BJ (cell line): ENCODE measurements around the gene CACNA1G. TPM values are rescaled to one million over a fixed set of nuclear protein-coding genes. Genes with fewer than 3 reads are reported as not detected.

Source experiments
- CTCF ChIA-PET: fragments of 350-600 bp; formaldehyde crosslinking; extraction: SDS; loops from one replicate; lab custom pipeline; 2021; ENCODE audit warnings: antibody characterized with exemption, inconsistent platforms; lab: Yijun Ruan, JAX
- POLR2A ChIA-PET: fragments of 300-600 bp; sonication (Branson Sonifier 250); formaldehyde crosslinking; extraction: SDS; loops from one replicate; lab custom pipeline; 2021; ENCODE audit warnings: antibody characterized with exemption; lab: Charles Lee
- DNase-seq: peaks from one replicate; pipeline ENCODE4 v3.0.0-alpha.2; 2011; ENCODE audit warnings: low read depth
- H3K27me3 ChIP-seq: 2 replicates; pipeline ENCODE4 v1.6.0; 2011; ENCODE audit warnings: low read length; ENCODE audit not compliant: control insufficient read depth, insufficient read depth
- H3K36me3 ChIP-seq: 2 replicates; pipeline ENCODE4 v1.5.1; 2011; ENCODE audit warnings: low read length; ENCODE audit not compliant: control insufficient read depth, insufficient read depth
- H3K4me3 ChIP-seq: 2 replicates; pipeline ENCODE4 v1.5.1; 2011; ENCODE audit warnings: low read depth, mild to moderate bottlenecking, control low read depth, low read length
- polyA plus RNA-seq: library from polyadenylated mRNA; depleted of rRNA; stranded (reverse); fragments of >200 nt; gene quantifications from 2 replicates; pipeline ENCODE4 v1.2.3, GENCODE V29; 2011
- TF ChIP-seq, protein P1 (sequence below): IDR thresholded peaks from 2 replicates; pipeline ENCODE4 v1.5.1; 2011; ENCODE audit warnings: low read depth, mild to moderate bottlenecking, control low read depth, inconsistent platforms, low read length, moderate library complexity; ENCODE audit not compliant: insufficient read depth

Gene CACNA1G
- polyA plus RNA-seq, 1 experiment, result 0.02 TPM

DNA sequence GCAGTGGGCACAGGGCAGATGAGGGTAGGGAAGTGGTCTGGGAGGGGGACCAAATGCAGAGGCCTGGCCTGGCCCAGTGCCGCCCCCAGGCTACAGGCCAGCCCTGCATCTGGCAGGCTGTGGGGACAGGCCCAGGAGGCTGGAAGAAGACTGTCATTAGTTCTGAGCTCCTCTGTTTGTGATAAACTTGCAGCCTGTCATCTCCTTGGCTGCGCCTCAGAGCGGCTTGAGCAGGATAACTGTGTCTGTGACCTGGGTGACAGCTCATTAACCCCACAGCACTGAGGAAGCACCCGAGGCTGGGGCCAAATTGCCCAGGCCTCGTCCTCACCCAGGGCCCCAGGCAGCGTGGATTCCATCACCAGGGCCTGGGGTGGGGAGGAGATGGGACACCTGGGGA lies 98.1 kb downstream of the CACNA1G start:
- ChIA-PET CTCF (no interaction called here), POLR2A (no interaction called here)
- Histone ChIP-seq H3K36me3 (peaks cover 13% of the 10 kb centered on the region), H3K27me3 (no peaks in the 10 kb centered on the region), H3K4me3 (no peak overlapping the region)
- DNase-seq, result no peak
- TF ChIP-seq, protein P1, sequence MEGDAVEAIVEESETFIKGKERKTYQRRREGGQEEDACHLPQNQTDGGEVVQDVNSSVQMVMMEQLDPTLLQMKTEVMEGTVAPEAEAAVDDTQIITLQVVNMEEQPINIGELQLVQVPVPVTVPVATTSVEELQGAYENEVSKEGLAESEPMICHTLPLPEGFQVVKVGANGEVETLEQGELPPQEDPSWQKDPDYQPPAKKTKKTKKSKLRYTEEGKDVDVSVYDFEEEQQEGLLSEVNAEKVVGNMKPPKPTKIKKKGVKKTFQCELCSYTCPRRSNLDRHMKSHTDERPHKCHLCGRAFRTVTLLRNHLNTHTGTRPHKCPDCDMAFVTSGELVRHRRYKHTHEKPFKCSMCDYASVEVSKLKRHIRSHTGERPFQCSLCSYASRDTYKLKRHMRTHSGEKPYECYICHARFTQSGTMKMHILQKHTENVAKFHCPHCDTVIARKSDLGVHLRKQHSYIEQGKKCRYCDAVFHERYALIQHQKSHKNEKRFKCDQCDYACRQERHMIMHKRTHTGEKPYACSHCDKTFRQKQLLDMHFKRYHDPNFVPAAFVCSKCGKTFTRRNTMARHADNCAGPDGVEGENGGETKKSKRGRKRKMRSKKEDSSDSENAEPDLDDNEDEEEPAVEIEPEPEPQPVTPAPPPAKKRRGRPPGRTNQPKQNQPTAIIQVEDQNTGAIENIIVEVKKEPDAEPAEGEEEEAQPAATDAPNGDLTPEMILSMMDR, result no peak

DNA sequence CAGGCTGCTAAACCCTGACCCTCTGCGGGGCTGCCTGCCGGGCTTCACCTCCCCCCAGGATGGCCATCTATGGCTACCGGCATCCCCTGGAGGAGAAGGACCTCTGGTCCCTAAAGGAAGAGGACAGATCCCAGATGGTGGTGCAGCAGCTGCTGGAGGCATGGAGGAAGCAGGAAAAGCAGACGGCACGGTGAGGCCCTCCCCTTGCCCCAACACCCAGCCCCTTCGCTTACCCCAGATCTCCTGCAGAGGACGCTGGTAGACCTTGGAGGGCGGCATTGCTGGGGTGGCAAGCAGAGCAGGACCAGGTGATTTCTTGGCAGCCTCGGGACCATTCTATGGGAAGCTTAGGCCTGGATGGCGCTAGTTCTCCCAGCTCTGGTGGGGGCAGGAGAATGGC lies 98.7 kb downstream of the CACNA1G start:
- no peak overlapping the region for H3K4me3 ChIP-seq
- peaks cover 13% of the 10 kb centered on the region for H3K36me3 ChIP-seq
- ChIA-PET CTCF (no interaction called here), POLR2A (no interaction called here)
- no peaks in the 10 kb centered on the region for H3K27me3 ChIP-seq
- TF ChIP-seq, protein P1, result no peak
- DNase-seq, result no peak

DNA sequence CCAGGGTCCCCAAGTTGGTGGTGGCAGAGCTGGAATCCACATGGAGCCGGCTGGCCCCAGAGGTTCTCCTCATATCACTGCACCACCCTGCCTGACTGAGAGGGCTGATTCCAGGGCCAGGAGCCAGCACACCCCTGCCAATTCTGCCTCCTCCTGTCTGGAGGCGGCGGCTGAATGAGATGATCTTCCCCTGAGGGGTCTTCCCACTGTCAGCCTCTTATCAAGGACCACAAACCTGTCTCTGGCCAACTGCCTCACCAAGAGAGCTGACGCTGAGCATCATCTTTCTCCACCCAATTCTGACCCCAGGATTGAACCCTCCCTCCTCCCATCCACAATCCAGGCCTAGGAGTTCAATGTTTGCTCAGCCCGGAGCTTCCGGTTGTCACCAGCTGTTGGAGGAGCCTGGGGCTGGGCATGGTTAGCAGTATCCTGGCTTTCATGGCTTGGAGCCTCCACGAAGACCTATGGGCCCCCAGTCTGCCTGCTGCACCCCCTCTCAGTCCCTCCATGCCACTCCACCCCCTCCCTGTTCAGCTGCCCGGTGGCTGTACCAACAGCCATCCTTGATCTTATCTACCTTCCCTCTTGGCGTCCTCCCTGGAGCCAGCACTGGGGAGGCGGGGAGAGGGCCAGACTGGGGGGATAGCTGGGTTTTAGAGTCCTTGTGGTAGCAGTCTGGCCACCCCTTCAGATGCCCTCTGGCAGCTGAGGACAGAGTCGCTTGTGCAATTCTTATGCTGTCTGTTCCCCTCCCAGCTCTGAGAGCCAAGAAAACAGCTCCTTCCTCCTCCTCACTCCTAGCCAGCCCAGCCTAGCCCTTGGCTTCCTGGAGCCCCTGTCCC lies 99.7 kb downstream of the CACNA1G start:
- ChIA-PET CTCF (interaction anchor here (0.8 to 1.5 kb wide), 7 partner anchors 13 to 34 kb away, joined by 3 to 8 read pairs (median 4); no protein-coding TSS in a partner anchor), POLR2A (interaction anchor here (0.9 kb wide), 1 partner anchor 8 kb away, joined by 3 read pairs; no protein-coding TSS in a partner anchor)
- peaks cover 13% of the 10 kb centered on the region for H3K36me3 ChIP-seq
- no peak for DNase-seq
- TF ChIP-seq, protein P1, result no peak
- no peak overlapping the region for H3K4me3 ChIP-seq
- H3K27me3 ChIP-seq, result no peaks in the 10 kb centered on the region

DNA sequence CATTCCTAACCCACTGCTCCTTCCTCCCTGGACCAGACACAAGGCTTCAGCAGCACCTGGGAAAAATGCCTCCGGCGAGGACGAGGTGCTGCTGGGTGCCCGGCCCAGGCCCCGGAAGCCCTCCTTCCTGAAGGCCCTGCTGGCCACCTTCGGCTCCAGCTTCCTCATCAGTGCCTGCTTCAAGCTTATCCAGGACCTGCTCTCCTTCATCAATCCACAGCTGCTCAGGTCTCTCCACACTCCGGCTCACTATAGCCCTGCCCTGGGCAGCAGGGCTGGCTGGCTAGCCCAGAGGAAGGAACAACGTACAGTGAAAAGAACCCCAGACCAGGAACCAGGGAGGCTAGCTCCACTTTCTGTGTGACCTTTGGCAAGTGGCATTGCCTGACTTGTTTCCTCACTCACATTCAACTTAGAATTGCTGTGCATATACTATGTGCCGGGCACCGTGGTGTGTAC lies 100.4 kb downstream of the CACNA1G start:
- TF ChIP-seq, protein P1, result no peak
- DNase-seq, result no peak
- H3K27me3 ChIP-seq, result no peaks in the 10 kb centered on the region
- no peak overlapping the region for H3K4me3 ChIP-seq
- ChIA-PET CTCF (interaction anchor here (0.8 to 1.5 kb wide), 7 partner anchors 14 to 35 kb away, joined by 3 to 8 read pairs (median 4); no protein-coding TSS in a partner anchor), POLR2A (no interaction called here)
- H3K36me3 ChIP-seq, result peaks cover 11% of the 10 kb centered on the region

DNA sequence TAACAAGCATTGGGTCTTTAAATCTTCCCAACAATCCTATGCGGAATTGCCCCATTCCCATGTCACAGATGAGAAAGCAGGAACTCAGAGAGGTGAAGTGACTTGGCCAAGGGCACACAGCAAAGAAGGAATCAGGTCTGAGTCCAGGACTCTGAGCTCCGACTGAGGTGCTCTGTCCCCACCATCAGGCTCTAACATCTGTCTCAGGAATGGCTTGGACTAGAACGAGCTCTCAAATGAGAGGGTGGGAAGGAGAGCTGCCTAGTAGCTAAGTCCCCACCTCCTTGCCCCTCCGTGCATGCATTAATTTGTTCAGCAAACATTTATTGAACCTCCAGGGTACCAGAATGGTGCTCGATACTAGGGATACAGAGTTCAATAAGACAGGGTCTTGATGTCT lies 100.8 kb downstream of the CACNA1G start:
- Histone ChIP-seq H3K27me3 (no peaks in the 10 kb centered on the region), H3K36me3 (peaks cover 9% of the 10 kb centered on the region), H3K4me3 (no peak overlapping the region)
- ChIA-PET POLR2A (no interaction called here), CTCF (interaction anchor here (0.8 to 1.5 kb wide), 5 partner anchors 14 to 98 kb away, joined by 3 to 8 read pairs (median 4); no protein-coding TSS in a partner anchor)
- TF ChIP-seq, protein P1, result no peak
- no peak for DNase-seq
